Measurements from ENCODE around the gene DOLPP1. TPM values are rescaled to one million over a fixed set of nuclear protein-coding genes. Genes with fewer than 3 reads are reported as not detected.

DOLPP1 gene
- total and polyA plus RNA-seq, 2 donors from 2014 or later, result 9.1 to 12.1 TPM

- no peak overlapping the region for H3K27ac ChIP-seq (ENCODE audit: low read depth in 2 of 2, low read length in 2 of 2)
- TF ChIP-seq CTCF (IDR thresholded peaks at IDR 0.05; ENCODE audit: borderline replicate concordance, extremely low read depth, insufficient read depth), result no peak
- H3K4me3 ChIP-seq (ENCODE audit: low read length in 3 of 3), result no peak overlapping the region
- no peaks in the 10 kb centered on the region for H3K4me1 ChIP-seq (ENCODE audit: control insufficient read depth in 2 of 3, insufficient read depth in 2 of 3, low read depth in 1 of 3, low read length in 3 of 3)
- FAIRE-seq (no peak), DNase-seq (no peak)
- intact Hi-C loops (cut with DNase I), result no loop called here
- H3K9me3 ChIP-seq (ENCODE audit: control insufficient read depth in 2 of 3, insufficient read depth in 1 of 3, low read length in 3 of 3), result no peaks in the 10 kb centered on the region
- peaks cover 0 to 4% (median 3%) of the 10 kb centered on the region in 3 donors for H3K36me3 ChIP-seq (ENCODE audit: control insufficient read depth in 2 of 3, insufficient read depth in 3 of 3, low read length in 3 of 3)
- no peak overlapping the region for H3K9ac ChIP-seq (ENCODE audit: low read length in 3 of 3)
- no peaks in the 10 kb centered on the region for H3K27me3 ChIP-seq (ENCODE audit: control insufficient read depth, insufficient read depth, low read length)
Measured at GRCh38 chr9:129095908-129096307, 15.0 kb downstream of the DOLPP1 start.

- Histone ChIP-seq H3K9me3 (ENCODE audit: control insufficient read depth in 2 of 3, insufficient read depth in 1 of 3, low read length in 3 of 3) (no peaks in the 10 kb centered on the region), H3K4me1 (ENCODE audit: control insufficient read depth in 2 of 3, insufficient read depth in 2 of 3, low read depth in 1 of 3, low read length in 3 of 3) (no peaks in the 10 kb centered on the region), H3K9ac (ENCODE audit: low read length in 3 of 3) (no peak overlapping the region), H3K4me3 (ENCODE audit: low read length in 3 of 3) (no peak overlapping the region), H3K36me3 (ENCODE audit: control insufficient read depth in 2 of 3, insufficient read depth in 3 of 3, low read length in 3 of 3) (peaks cover 0 to 4% (median 3%) of the 10 kb centered on the region in 3 donors), H3K27ac (ENCODE audit: low read depth in 2 of 2, low read length in 2 of 2) (no peak overlapping the region), H3K27me3 (ENCODE audit: control insufficient read depth, insufficient read depth, low read length) (no peaks in the 10 kb centered on the region)
- intact Hi-C loops (cut with DNase I), result no loop called here
- DNase-seq (no peak), FAIRE-seq (no peak)
- no peak for TF ChIP-seq CTCF (IDR thresholded peaks at IDR 0.05; ENCODE audit: borderline replicate concordance, extremely low read depth, insufficient read depth)
Measured at GRCh38 chr9:129097671-129098306, 16.9 kb downstream of the DOLPP1 start.

GRCh38 chr9:129098328-129098727 lies 17.4 kb downstream of the DOLPP1 start:
- Histone ChIP-seq H3K4me3 (ENCODE audit: low read length in 3 of 3) (no peak overlapping the region), H3K36me3 (ENCODE audit: control insufficient read depth in 2 of 3, insufficient read depth in 3 of 3, low read length in 3 of 3) (peaks cover 0 to 4% (median 3%) of the 10 kb centered on the region in 3 donors), H3K27ac (ENCODE audit: low read depth in 2 of 2, low read length in 2 of 2) (no peak overlapping the region), H3K27me3 (ENCODE audit: control insufficient read depth, insufficient read depth, low read length) (no peaks in the 10 kb centered on the region), H3K9ac (ENCODE audit: low read length in 3 of 3) (no peak overlapping the region), H3K9me3 (ENCODE audit: control insufficient read depth in 2 of 3, insufficient read depth in 1 of 3, low read length in 3 of 3) (no peaks in the 10 kb centered on the region), H3K4me1 (ENCODE audit: control insufficient read depth in 2 of 3, insufficient read depth in 2 of 3, low read depth in 1 of 3, low read length in 3 of 3) (no peaks in the 10 kb centered on the region)
- DNase-seq, result no peak
- no peak for TF ChIP-seq CTCF (IDR thresholded peaks at IDR 0.05; ENCODE audit: borderline replicate concordance, extremely low read depth, insufficient read depth)
- intact Hi-C loops (cut with DNase I), result no loop called here
- no peak for FAIRE-seq

Measured in kidney (tissue), 14 donors.